NCI-H1092 treated with DMSO at 0.1 percent for 48 hours (cell line): ENCODE measurements around the gene MME.
"Not testable (repeated sequence)": the region's sequence is repeated elsewhere in the genome, so short reads cannot be mapped to it uniquely, and the experiment has no call there.

Source experiments
- DNase-seq: peaks from one replicate; lab custom pipeline; 2025; lab: John Stamatoyannopoulos, UW

The MME gene

DNA sequence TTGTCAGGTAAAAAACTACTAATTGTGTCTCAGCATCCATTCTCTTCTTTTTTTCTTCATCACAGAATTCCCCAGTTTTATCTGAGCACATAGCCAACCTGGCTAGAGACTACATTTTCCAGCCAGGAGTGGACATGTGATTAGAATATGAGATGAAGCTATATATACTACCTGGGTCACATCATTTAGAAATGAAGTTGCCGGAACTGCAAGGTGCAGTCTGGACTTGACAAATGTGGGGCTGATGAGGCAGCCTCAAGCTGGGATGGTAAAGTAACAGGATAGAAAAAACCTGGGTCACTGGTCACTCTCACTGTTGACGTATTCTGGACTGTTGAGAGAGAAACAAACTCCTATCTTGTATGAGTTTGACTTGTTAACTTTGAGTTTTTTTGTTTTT, 113.7 kb downstream of the MME start:
- DNase-seq: no peak

DNA sequence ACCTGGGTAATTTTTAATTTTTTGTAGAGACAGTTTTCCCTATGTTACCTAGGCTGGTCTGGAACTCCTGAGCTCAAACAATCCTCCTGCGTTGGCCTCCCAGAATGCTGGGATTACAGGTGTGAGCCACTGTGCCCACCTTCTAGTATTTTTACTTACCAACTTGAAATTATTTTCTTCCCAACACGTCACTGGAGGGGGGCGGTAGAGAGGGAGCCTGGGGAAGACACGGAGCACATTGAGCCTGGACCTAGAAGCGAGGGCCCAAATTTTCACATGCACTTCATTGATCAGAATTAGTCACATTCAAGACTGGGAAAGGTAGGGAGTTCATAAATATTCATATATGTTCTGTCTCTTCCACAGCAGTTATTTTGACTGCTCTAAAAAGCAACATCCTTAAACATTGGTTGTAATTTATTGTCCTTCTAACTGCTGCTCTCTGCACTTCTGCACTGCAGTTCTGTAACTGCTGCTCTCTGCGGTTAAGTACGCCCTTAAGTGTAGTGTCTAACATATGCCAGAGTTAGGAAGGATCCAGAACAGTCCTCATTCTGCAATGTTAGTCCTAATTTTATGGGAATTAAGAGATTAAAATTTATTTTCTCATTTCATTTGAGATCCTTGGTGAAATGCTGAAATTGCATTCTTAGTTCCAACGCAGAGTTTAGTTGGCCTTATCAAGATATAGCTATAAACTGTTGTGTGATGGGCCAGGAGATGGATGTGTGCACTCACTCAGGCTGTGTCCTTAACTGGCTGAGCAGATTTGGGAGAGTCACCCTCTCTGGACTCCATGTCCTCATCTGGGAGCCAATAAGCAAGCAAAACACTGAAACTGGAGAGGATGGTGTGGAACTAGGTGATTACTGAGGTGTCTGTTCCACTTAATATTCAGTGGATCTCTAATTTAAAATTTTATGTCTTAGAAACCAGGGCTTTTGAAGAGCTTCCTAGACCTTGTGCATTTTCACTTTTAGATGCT, 115.1 kb downstream of the MME start:
- no peak for DNase-seq

DNA sequence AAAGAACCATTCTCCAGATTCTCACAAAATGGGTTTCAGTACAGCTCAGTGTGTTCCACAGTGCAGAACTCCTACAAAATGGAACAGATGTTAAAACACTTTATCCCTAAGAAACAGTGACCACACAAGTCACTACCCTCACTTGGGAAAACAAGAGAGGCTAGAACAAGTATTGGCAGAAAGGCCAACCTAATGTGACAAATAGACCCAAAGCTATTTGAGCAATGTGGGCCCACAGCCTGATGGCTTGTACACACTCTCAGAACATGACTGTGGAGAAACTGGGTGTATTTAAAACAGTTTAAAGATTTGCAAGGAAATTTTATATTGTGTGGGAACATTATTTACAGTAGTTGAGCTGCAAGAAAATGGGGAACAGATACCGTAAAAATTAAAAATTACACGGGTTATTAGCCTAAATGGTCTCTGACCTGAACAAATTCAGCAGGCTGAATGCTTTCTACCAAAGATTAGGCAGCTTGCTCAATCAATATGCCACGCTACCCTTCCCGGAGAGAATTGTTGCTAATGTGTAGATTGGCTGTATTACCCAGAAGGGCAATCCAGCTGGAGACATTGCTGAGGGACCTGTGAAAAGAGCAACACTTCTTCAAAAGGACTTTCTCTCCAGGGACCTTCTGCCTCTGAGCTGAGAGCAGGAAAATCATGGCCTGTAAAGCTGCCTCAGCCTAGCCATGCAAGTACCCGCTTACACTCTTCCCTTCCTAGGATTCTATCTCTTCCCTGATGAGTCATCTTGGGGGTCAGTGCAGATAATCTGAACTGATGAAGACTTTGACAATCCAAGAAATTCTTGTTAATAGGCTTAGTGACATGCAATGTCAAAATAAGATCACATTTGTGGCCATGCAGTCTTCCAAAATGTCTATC, 116.3 kb downstream of the MME start:
- no peak for DNase-seq

DNA sequence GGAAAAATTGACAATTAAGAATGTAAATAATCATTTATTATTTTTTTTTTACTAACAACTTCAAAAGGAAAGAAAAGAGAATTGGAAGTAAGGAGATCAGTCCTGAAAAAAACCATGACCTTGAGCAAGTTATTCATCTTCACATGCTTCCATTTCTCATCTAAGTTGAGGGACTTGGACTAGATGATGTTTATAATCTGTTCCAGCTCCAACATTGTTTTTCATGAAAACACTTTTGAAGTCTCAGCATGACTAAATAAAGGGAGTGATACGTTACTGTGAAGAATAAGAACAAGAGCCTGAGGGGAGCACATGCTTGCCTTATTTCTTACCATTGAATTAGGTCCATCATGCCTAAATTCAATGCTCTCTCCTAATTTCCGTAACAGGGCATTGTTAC, 117.7 kb downstream of the MME start:
- no peak for DNase-seq

DNA sequence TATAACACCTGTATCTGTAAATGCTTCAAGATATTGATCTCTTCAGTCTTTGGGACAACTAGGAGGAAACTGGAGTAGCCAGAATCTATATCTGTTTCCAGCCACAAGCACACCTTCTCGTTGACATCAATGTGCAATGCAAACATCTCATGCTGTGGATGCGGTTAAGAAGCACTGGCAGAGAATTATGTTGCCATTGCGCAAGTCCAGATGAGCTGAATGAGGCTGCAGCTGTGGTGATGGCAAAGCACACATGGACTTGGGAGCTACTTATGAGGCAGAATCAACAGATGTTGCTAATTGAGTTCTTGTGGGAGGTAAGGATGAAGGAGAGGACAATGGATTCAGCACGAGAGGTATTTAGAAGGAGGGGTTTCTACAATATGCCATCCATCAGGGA, 122.5 kb downstream of the MME start:
- no peak for DNase-seq

DNA sequence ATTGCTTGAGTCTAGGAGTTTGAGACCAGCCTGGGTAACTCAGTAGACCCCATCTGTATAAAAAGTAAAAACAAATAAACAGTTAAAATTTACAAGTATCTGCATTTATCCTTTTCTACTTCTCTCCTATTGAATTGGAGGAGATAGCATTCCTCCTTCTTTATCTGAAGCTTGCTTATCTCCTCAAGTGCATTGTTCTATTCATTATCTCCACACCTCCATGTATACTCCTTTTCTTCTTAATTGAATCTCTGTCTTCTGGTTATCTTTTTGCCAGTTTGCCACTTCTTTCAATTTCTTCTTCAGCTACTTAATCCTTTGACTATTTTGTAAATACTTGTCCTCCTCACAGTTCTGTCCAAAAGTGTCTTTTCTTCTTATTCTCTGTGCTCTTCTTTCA, 124.7 kb downstream of the MME start:
- no peak for DNase-seq

DNA sequence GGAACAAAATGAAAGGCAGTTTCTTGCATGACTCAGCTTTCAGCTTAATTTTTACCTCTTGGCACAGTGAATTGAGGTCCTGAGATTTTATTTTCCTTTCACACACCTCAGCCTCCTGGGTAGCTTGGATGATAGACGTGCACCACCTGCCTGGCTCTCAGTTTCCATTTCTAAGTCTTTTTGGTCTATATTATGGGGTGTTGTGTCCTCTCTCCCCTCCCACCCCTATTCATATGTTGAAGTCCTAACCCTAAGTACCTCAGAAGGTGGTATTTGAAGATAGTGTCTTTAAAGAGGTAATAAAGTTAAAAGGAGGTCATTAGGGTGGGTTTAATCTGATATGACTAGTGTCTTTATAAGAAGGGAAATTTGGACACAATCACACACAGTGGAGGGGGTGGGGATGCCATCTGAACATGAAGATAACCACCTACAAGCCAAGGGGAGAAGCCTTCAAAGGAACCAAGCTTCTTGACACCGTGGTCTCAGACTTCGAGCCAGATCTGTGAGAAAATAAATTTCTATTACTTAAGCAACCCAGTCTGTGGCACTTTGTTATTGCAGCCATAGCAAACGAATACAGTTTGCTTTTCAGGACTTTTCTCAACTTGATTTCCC, 128.2 kb downstream of the MME start:
- no peak for DNase-seq

DNA sequence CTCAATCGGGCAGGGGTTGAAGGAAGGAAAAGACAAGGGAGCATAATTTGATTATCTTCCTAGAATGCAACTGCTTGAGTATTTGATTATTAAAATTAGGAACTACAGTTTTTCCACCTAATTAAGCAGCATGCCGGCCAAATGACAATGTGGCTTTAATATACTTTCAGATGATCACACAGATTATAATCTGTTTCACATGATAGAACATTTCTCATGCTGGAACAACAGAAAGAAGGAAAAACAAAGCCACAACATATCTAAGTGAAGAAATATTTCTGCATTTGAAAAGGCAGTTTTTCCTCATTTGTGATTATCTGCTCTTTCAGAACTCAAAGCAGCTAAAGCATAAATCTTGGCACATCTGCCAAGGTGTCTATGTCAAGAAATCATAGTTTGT, 130.6 kb downstream of the MME start:
- no peak for DNase-seq

DNA sequence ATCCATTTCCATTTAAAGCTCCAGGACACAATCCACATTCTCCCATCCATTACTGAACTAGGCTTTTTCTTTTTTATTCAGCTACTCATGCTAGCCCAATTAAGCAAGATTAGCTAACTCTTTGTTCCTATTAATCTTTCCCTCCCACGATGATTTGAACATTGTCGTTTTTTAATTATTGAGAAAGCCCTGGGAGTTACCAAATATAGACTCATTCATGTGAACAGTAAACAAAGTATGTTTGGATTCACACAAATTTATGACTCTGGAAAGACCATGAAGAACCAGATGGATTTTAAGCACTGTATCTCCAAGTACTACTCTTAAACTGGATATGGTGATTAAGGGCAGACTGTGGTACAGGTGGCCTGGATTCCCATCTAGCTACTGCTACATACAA, 131.1 kb downstream of the MME start:
- DNase-seq: no peak

DNA sequence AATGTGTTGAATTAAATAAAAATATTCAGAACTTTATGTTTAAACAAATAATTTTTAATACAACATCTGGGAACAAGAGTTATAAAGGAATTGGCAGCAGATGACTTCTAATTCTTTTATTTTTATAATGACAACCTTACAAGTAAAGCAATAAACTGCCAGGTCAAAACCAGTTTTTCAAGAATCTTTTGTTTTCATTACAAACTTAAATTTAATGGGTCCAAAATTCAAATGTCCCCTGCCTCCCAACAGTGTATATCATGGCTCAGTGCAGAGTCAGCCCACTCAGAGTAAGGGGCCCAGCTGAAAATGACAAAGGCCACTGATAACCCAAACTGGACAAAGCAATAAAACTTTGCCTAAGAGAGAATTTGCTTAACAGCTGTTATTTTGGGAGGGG, 131.8 kb downstream of the MME start:
- no peak for DNase-seq

DNA sequence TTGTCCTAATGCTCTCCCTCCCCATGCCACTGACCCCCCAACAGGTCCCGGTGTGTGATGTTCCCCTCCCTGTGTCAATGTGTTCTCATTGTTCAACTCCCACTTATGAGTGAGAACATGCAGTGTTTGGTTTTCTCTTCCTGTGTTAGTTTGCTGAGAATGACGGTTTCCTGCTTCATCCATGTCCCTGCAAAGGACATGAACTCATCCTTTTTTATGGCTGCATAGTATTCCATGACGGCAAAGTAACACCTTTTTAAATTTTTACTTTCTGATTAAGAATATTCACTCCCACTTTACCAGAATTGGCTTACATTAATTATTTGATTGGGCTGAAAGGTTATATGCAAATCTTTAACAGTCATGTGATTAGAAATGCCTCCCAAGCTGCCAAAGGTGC, 135.9 kb downstream of the MME start:
- not testable (repeated sequence) for DNase-seq

DNA sequence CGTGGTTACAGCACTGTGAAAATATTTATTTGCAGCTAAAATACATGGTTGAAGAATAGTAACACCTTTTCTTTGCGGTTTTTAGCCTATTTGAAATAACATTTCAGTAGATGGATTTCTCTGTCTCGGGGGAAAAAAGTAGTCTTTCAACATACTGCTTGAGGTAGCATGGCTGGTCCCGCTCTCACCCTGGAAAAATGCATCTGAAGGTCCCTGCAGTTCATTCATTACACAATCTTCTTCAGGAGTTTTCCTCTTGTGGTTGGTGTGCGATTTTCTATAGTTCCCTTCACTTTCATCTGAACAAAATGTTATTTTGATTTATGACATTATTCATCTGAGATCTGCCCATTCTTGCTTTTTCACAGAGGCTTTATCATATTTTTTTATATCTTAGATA, 137.5 kb downstream of the MME start:
- no peak for DNase-seq

DNA sequence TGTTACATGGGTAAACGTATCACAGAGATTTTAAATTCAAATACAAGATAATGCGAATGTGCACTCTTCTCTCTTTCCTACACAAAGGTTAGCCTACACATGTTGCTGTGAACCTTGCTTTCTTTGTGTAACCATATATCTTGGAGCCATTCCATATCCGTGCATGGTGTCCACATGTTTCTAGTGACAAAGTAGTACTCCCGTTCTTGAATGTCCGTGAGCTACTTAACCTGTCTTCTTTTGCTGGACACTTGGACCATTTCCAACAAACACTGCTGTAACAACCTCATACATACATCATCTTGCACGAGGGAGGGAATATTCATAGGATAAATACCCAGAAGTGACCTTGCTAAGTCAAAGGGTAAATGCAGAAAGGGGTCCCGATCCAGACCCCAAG, 138.3 kb downstream of the MME start:
- DNase-seq: no peak

DNA sequence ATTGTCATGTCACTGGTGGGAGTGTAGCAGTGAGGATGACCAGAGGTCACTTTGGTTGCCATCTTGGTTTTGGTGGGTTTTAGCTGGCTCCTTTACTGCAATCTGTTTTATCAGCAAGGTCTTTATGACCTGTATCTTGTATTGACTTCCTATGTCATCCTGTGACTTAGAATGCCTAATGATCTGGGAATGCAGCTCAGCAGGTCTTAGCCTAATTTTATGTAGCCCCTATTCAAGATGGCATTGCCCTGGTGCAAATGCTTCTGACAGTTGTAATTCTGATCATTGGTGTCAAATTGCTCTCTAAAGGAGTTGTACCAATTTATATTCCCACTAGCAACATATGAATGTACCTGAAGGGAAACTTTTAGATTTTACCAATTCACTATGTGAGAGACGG, 139.0 kb downstream of the MME start:
- no peak for DNase-seq

DNA sequence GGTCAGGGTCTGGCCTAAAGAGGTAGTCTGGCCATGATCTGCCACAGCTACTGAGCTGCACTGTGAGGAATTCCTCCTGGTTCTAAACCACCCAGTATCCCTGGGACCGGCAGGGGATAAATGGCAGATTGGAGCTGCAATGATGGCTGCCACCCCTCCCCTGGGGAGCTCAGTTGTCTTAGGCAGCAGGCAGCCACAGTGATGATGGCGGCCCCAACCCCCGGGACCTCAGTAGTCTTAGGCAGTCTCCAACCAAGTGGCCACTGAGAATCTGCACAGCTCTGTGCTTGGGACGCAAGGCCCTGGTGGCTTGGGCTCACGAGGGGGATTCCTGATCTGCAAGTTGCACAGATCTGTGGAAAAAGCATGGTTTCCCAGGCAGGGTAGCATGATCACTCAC, 145.3 kb downstream of the MME start:
- no peak for DNase-seq

DNA sequence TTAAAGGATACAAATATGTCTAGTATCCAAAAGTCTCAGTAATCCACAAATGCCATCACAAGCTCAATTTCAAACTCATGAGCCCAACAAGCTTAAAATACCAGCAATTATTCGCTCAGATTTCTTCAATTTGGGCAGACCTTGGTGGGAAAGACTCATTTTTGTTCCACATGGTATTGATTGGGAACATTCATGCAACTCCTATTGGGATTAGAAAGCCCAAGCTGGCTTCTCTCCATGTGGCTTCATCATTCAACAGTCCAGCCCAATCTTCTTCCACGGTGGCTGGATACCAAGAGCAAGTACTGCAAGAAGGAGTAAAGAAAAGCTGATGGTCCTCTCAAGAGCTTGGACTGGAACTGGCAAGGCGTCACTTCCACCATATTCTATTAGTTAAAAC, 147.0 kb downstream of the MME start:
- DNase-seq: no peak

DNA sequence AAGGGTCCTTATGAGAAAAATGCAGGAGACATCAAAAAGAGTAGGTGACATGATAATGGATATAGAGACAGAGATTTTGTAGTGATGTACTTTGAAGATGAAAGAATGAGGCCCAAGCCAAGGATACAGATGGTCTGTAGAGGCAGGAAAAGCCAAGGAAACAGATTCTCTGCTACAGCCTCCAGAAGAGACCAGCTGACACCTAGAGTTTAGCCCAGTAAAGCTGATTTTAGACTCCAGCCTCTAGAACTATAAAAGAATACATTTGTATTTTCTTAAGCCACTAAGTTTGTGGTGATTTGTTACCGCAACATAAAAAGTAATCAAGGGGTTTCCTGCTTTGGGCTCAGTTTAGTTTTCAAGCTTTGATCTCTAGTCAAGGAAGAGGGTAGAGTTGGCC, 148.6 kb downstream of the MME start:
- DNase-seq: no peak

DNA sequence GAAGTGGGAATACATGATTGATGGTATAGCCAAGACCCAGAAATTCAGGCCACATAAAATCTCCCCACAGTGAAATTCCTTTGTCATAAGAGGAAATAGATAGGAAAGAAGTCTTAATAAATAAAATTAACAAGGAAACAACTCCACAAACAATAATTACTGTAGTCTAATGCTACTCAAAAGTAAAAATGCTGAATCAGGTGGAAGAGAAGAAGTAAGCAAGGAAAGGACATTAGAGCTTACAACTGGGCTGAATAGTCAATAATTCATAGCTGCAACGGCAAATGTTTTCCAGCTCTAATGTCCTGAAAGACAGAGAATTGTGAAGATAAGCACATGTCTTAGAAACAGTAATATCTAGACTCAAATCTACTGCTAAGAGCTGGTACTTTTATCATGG, 149.0 kb downstream of the MME start:
- no peak for DNase-seq

DNA sequence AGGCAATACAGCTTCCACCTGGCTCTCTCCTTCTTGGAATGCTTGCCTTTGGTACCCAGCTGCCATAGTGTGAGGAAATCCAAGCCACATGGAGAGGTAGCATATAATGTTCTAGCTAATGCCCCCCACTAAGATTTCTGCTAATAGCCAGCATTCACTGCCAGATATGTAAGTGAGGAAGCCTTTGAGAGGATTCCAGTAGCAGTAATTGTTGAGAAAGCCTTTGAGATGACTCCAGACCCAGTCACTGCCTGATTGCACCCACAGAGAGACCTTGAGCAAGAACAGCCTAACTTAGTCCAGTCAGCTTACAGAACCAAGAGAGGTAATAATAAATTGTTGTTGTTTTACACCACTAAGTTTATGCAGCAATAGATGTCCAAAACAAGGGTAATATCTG, 150.3 kb downstream of the MME start:
- no peak for DNase-seq

DNA sequence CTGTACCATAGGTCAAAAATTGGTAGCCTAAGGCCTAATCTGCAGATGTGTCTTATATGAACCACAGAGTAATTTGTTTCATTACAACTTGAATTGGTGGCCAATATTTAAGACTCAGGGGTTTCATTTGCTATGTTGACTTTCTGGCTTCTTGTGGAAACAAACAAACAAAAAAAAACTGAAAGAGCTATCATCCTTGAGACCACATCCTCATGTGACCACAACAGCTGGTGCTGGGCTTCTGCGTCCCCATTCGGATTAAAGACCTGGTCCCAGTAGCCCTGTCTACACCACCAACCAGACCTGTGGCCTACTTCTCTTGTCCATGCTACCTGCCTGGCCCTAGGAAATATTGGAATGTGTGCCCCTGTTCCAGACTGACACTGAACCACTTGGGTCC, 151.7 kb downstream of the MME start:
- no peak for DNase-seq

DNA sequence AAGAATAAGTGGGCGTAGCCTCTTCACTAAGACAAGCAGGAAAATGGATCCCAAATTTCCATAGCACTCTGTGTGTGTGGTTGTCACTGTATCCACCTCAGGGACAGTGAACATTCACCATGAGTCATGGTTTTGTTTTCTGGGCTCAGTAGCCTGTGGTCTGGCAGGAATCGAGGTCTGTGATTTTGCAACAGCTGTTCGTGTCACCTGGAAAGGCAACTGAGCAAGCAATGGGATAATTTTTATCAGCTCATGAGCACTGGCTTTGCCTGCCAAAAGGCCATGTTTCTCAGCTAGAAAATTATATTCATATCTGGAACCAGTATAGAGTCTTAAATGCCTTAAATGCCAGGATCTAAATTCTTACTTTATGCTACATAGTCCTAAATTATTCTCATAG, 152.5 kb downstream of the MME start:
- DNase-seq: no peak

DNA sequence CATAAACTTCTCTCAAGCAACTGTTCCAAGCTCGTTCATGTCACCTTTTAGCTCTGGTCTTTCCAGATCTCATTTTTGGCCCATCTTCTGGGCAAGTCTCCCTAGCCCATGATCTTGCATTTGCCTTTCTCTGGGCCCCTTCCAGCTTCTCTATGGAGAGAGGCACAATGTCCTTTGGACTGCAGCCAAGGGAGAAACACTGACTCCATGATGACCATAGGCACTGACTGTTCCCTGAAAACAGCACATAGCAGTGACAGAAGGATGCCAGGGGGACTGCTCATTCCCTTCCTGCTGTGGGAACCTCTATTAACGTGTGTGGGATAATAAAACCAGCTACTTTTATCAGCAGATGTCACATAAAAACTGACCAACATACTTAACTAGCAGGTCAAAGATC, 153.1 kb downstream of the MME start:
- no peak for DNase-seq
